ENCODE measurements around the gene TFAM.

The TFAM gene

DNA sequence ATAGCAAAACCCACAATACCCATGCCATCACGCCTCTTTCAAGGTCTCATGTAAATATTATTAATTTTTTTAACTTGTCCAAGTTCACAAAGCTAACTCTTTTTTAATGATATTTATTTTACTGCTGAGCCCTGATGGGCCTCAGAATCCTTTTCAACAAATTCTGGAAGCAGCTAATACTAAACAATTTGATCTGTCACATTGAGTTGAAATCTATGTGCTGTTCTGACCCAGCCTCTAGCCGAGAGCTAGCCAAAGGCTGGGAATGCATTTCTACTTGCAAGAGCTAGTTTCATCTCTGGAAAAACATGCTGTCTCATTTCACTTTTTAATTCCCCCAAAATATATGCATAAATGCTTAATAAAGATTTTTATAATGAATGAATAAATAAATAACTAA lies 47.9 kb downstream of the TFAM start:
- no peak for DNase-seq (ENCODE audit: low spot score)

DNA sequence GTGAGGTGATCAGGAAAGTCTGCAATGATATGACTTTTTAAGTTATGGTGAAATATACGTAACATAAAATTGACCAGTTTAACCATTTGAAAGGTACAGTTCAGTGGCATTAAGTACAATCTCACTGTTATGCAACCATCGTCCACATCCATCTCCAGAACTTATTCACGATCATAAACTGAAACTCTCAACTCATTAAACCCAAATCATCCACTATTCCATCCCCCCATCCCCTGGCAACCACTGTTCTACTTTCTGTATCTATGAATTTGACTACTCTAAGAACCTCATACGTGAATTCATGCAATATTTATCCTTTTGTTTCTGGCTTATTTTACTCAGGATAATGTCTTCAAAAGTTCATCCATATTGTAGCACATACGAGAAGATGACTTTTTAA lies 48.4 kb downstream of the TFAM start:
- no peak for DNase-seq (ENCODE audit: low spot score)

DNA sequence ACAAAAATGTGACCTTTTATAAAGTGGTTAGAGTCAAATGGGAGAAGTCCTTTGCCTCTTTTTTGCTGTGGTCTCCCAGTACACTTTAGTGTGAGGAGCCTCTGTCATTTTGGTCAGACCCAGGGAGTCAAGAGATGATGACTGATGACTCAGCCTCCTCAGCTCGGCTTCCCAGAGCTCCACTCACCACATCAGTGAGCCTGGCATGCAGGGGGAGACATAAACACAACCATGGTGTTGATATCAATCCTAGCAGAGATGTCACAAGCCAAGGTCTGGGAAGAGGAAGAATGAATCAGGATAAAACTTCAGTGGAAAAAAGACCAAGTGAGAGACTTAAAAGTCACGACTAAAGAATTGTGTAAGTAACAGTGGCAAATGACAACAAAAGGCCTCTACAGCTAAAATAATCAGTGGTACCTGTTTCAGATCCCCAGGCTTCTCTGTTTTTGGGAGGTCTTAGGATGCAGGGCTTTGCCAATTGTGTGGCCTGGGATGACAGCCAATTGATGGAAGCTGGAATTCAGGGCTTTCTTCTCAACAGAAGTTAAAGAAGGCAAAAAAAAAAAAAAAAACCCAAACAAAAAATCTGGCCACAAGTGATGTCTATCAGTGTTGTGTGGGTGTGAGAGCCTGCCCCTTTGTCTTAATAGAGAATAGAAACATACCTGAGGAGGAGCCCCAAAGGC lies 50.2 kb downstream of the TFAM start:
- no peak for DNase-seq (ENCODE audit: low spot score)

DNA sequence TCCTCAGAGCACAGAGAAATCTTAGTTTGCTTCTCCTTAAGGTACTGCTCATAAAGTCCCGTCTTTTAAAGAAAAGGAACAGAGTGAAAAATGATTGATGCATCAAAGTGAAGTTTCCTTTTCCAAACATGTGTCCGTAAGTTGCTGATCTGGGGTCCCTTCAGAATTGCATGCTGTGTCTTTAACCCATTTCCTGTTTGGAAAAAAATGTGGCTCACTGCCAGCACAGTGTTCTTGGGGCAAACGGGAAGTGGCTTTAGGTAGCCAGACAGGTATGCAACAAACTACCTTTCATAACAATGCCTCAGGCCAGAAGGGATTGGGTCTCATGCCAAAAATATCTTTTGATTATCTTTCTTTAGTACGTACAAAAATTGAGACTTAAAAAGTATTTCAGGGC lies 50.9 kb downstream of the TFAM start:
- DNase-seq (ENCODE audit: low spot score), result peak; percentile 10

DNA sequence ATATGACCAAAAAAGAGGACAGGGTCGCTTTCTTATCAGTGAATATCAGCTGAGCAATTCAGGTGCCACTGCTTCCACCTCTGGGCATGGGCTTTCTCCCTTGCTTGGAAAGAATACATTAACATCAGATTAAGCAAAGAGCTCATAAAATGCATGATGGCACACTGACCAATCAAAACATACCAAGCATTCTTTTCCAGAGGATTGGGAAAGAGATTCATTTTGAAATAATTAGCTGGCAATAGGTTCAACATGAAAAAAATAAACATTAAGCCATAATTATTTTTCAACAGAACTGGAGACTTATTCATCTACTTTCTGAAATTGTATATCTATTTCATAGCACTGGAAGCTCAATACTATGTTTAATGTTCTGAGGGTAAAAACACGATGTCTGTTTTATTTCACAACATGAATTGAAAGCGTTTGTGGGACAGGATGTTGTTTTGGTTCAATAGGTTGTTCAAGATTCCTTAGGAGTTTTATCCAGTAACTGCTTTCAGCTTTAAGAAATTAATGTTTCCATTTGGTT lies 53.2 kb downstream of the TFAM start:
- no peak for DNase-seq (ENCODE audit: low spot score)

DNA sequence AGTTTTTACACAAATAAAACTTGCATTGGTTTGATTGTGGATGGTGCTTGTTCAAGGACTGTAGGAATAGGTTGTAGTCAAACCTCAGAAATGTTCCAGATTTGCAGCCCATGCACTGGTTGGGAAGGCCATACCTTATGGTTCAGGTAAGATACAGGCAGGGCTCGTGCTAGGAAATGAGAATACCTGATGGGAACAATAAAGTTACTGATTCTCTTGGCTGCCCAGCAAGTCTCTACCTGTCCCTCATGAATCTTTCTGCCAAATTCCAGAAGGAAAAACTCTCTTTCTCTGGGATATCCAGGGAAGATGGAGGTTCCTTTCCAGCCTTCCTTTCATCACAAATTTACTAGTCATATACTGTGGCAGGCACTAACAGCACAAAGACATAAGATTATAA lies 53.8 kb downstream of the TFAM start:
- DNase-seq (ENCODE audit: low spot score), result no peak

DNA sequence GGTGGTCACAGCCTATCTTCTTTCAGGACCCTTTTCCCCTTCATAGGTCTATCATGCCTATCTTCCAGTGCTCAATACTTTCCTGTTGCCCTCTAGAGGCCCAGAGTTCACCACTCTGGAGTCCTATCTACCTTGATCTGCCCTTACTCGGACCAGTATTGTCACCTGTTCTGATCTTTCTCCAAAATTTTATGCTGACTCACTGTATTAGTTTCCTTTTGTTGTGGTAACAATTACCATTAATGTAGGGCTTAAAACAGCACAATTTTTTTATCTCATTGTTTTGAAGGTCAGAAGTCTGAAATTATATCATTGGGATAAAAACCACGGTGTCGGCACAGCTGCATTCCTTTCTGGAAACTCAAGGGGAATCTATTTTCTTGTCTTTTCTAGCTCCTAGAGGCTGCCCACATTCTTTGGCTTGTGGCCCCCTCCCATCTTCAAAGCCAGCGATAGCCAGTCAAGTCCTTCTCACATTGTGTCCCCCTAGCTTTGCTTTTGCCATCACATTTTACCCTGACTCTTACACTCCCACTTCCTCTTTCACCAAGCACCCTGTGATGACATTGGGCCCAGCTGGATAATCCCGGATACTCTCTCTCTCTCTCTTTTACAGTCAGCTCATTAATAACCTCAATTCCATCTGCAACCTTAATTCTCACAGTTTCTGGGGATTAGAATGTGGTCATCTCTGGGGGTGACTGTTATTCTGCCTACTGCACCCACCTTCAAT lies 54.6 kb downstream of the TFAM start:
- no peak for DNase-seq (ENCODE audit: low spot score)

DNA sequence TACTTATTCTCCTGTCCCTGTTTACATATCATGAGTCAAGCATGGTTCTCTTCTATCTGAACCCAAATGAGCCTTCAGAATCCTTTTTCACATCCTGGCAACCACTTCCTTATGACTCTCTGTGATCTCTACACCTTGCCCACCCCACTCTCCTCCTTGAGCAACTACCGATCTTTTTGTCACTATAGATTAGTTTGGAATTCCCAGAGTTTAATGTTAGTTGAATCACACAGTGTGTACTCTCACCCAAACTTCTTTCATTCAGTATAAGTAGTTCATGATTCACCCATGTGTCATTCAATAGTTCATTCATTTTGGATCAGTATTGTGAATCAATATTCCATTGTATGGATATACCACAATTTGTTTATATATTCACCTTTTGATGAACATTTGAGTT lies 55.3 kb downstream of the TFAM start:
- no peak for DNase-seq (ENCODE audit: low spot score)

DNA sequence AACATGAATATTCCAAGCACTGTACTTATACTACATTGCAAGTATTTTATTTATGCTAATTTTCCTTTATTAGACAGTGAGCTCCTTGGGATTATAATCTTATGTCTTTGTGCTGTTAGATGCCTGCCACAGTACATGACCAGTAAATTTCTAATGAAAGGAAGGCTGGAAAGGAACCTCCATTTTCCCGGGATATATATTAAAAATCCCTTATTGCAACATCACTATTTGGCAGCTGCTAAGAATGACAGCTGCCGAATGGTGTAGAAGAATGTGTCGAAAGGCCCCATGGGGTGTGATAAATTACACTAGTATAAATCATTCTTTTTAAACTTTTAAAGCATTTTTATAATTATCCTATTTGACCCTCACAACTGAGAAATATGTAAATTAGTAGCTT lies 59.1 kb downstream of the TFAM start:
- DNase-seq (ENCODE audit: low spot score), result no peak

DNA sequence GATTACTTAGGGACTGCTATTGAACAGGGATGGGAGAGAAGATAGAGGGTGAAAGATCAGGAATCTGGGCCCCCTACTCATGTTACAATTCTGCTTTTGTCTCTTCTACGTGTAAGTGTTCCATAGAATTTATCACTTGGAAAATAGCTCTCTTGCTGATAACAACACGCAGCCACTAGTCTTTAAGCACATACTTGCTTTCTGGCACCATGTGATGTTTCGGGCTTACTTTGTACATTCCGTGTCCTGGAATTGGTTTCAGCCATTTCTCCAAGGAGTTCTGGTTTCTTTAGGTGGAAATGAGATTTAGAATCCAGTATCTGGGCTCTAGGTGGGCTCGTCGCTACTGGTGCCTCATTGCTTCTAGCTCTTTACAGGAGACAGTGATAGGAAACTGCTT lies 59.7 kb downstream of the TFAM start:
- DNase-seq (ENCODE audit: low spot score), result no peak

DNA sequence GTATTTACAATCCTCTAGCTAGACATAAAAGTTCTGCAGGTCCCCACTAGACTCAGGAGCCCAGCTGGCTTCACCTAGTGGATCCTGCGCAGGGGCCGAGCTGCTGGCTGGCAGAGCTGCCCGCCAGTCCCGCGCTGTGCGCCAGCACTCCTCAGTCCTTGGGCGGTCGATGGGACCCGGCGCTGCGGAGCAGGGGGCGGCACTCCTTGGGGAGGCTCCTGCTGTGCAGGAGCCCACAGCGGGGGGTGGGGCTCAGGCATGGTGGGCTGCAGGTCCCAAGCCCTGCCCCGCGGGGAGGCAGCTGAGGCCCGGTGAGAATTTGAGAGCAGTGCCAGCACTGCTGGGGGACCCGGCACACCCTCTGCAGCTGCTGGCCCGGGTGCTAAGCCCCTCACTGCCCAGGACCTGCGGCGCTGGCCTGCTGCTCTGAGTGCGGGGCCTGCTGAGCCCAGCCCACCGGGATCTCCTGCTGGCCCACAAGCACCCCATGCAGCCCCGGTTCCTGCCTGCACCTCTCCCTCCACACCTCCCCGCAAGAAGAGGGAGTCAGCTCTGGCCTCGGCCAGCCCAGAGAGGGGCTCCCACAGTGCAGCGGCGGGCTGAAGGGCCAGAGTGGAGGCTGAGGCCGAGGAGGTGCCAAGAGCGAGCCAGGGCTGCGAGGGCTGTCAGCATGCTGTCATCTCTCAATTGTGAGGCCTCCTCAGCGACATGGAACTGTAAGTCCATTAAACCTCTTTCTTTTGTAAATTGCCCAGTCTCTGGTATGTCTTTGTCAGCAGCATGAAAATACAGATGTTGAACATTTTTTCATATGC lies 63.1 kb downstream of the TFAM start:
- DNase-seq (ENCODE audit: low spot score), result no peak

Data from CD4-positive, alpha-beta T cell treated with Interleukin-6 at 100 ng/mL for 8 hours (primary cell).